Measurements from ENCODE around the gene DCDC2B. TPM values are rescaled to one million over a fixed set of nuclear protein-coding genes. Genes with fewer than 3 reads are reported as not detected.
"Not testable (repeated sequence)": the region's sequence is repeated elsewhere in the genome, so short reads cannot be mapped to it uniquely, and the experiment has no call there.

Gene DCDC2B
- total and polyA plus RNA-seq, 8 donors = 1.6 to 3.8 (median 2.6) TPM; not detected in 1

GRCh38 chr1:32257227-32257508, 48.3 kb downstream of the DCDC2B start:
- no peak overlapping the region for H3K4me3 ChIP-seq
- H3K36me3 ChIP-seq = no peaks in the 10 kb centered on the region
- intact Hi-C loops (cut with DNase I) = no loop called here
- TF ChIP-seq CTCF (IDR thresholded peaks at IDR 0.05) = no peak
- H3K9me3 ChIP-seq = no peaks in the 10 kb centered on the region
- ATAC-seq = no peak
- DNase-seq = no peak
- no peaks in the 10 kb centered on the region for H3K27me3 ChIP-seq
- no peak overlapping the region for H3K27ac ChIP-seq
- H3K4me1 ChIP-seq = peaks cover 0 to 2% of the 10 kb centered on the region in 2 donors

- intact Hi-C loops (cut with DNase I); H3K4me1 ChIP-seq; DNase-seq; H3K36me3 ChIP-seq; H3K9me3 ChIP-seq; H3K4me3 ChIP-seq; H3K27ac ChIP-seq; ATAC-seq; H3K27me3 ChIP-seq: not testable (repeated sequence)
These were observed 54.3 kb downstream of the DCDC2B start for GRCh38 chr1:32263236-32263593.

- ATAC-seq (no peak), DNase-seq (no peak)
- no peak overlapping the region for H3K4me3 ChIP-seq
- no peaks in the 10 kb centered on the region for H3K27me3 ChIP-seq
- peaks cover 0 to 8% of the 10 kb centered on the region in 2 donors for H3K4me1 ChIP-seq
- H3K36me3 ChIP-seq = no peaks in the 10 kb centered on the region
- no peak overlapping the region for H3K27ac ChIP-seq
- intact Hi-C loops (cut with DNase I) = no loop called here
- TF ChIP-seq CTCF (IDR thresholded peaks at IDR 0.05) = no peak
- no peaks in the 10 kb centered on the region for H3K9me3 ChIP-seq
These were observed 54.9 kb downstream of the DCDC2B start for GRCh38 chr1:32263744-32264143.

Other genes with a start within 250 kb of the DCDC2B start
- 10 to 100 TPM; 87.2 to 95.7 TPM for gene KHDRBS1, start 195.2 kb upstream of the DCDC2B start, total RNA-seq
- gene KHDRBS1, start 195.2 kb upstream of the DCDC2B start, polyA plus RNA-seq (ENCODE audit: insufficient read length in 6 of 6) = 100 to 1,000 TPM; 213 to 261 (median 222) TPM
- 10 to 100 TPM; 16.5 to 22.6 TPM for gene TMEM39B, start 136.2 kb upstream of the DCDC2B start, total RNA-seq
- gene TMEM39B, start 136.2 kb upstream of the DCDC2B start, polyA plus RNA-seq (ENCODE audit: insufficient read length in 6 of 6) = 10 to 100 TPM; 23.1 to 26.4 (median 24.6) TPM
- 10 to 100 TPM; 70.2 to 73.2 TPM for gene KPNA6, start 101.0 kb upstream of the DCDC2B start, total RNA-seq
- gene KPNA6, start 101.0 kb upstream of the DCDC2B start, polyA plus RNA-seq (ENCODE audit: insufficient read length in 6 of 6) = 10 to 100 TPM; 30.6 to 37.5 (median 34.6) TPM
- gene TXLNA, start 29.4 kb upstream of the DCDC2B start, total RNA-seq = 10 to 100 TPM; 54.0 to 56.4 TPM
- gene TXLNA, start 29.4 kb upstream of the DCDC2B start, polyA plus RNA-seq (ENCODE audit: insufficient read length in 6 of 6) = 10 to 100 TPM; 39.8 to 51.4 (median 44.6) TPM
- 1 to 10 TPM; 7.2 to 9.0 TPM for gene CCDC28B, start 8.5 kb upstream of the DCDC2B start, total RNA-seq
- gene CCDC28B, start 8.5 kb upstream of the DCDC2B start, polyA plus RNA-seq (ENCODE audit: insufficient read length in 6 of 6) = 10 to 100 TPM; 20.9 to 31.5 (median 25.5) TPM
- gene IQCC, start 3.4 kb upstream of the DCDC2B start, total RNA-seq = 1 to 10 TPM; 1.9 to 2.3 TPM
- 1 to 10 TPM; 7.7 to 8.7 (median 8.3) TPM for gene IQCC, start 3.4 kb upstream of the DCDC2B start, polyA plus RNA-seq (ENCODE audit: insufficient read length in 6 of 6)
- 10 to 100 TPM; 19.3 to 21.0 TPM for gene TMEM234, start 13.3 kb downstream of the DCDC2B start, total RNA-seq
- gene TMEM234, start 13.3 kb downstream of the DCDC2B start, polyA plus RNA-seq (ENCODE audit: insufficient read length in 6 of 6) = 10 to 100 TPM; 19.8 to 24.8 (median 22.8) TPM
- 100 to 1,000 TPM; 118 to 172 TPM for gene EIF3I, start 13.3 kb downstream of the DCDC2B start, total RNA-seq
- 100 to 1,000 TPM; 156 to 182 (median 178) TPM for gene EIF3I, start 13.3 kb downstream of the DCDC2B start, polyA plus RNA-seq (ENCODE audit: insufficient read length in 6 of 6)
- 10 to 100 TPM; 15.2 to 16.8 TPM for gene FAM167B, start 38.1 kb downstream of the DCDC2B start, total RNA-seq
- 1 to 10 TPM; 3.7 to 7.1 (median 4.6) TPM for gene FAM167B, start 38.1 kb downstream of the DCDC2B start, polyA plus RNA-seq (ENCODE audit: insufficient read length in 6 of 6)
- 1 to 10 TPM; 3.3 to 8.8 TPM for gene LCK, start 42.2 kb downstream of the DCDC2B start, total RNA-seq
- 1 to 10 TPM in 5 of 6 donors, under 1 TPM in 1; 0.95 to 2.1 (median 1.5) TPM for gene LCK, start 42.2 kb downstream of the DCDC2B start, polyA plus RNA-seq (ENCODE audit: insufficient read length in 6 of 6)
- gene HDAC1, start 83.0 kb downstream of the DCDC2B start, total RNA-seq = 10 to 100 TPM; 61.8 to 72.7 TPM
- gene HDAC1, start 83.0 kb downstream of the DCDC2B start, polyA plus RNA-seq (ENCODE audit: insufficient read length in 6 of 6) = 100 to 1,000 TPM; 146 to 193 (median 167) TPM
- 10 to 100 TPM; 33.1 to 58.3 TPM for gene MARCKSL1, start 127.1 kb downstream of the DCDC2B start, total RNA-seq
- 100 to 1,000 TPM; 364 to 478 (median 430) TPM for gene MARCKSL1, start 127.1 kb downstream of the DCDC2B start, polyA plus RNA-seq (ENCODE audit: insufficient read length in 6 of 6)
- 1 to 10 TPM; 4.4 to 5.7 TPM for gene FAM229A, start 153.4 kb downstream of the DCDC2B start, total RNA-seq
- 10 to 100 TPM in 1 of 6 donors, 1 to 10 TPM in 5; 5.5 to 14.0 (median 8.4) TPM for gene FAM229A, start 153.4 kb downstream of the DCDC2B start, polyA plus RNA-seq (ENCODE audit: insufficient read length in 6 of 6)
- gene TSSK3, start 153.4 kb downstream of the DCDC2B start, total RNA-seq = 1 to 10 TPM; 1.8 TPM
- 1 to 10 TPM; 2.8 to 7.8 (median 5.0) TPM for gene TSSK3, start 153.4 kb downstream of the DCDC2B start, polyA plus RNA-seq (ENCODE audit: insufficient read length in 6 of 6)
- 10 to 100 TPM; 51.2 to 64.8 TPM for gene BSDC1, start 185.4 kb downstream of the DCDC2B start, total RNA-seq
- 10 to 100 TPM; 50.6 to 61.1 (median 57.9) TPM for gene BSDC1, start 185.4 kb downstream of the DCDC2B start, polyA plus RNA-seq (ENCODE audit: insufficient read length in 6 of 6)

Data from left lung (tissue), 10 donors.